ENCODE data around the gene LEMD2.

DNA sequence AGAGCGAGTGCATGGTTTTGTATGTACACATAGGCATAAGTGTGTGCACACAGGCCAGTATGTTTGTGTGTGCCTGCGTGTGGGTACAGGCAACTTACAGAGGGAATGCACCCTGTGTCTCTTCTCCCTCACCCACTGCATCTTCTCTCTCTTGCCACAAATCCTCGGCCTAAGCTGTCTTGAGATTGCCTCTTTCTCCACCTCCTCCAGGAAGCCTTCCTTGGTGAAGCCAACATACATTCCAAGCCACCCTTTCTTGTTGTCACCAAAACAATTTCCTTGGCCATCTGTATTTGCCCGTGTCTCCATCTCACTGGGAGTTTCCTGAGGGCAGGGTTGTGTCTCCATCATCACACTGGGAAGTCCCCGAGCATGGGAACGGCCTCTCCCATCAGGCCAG, 44.7 kb upstream of the LEMD2 start:
- TF ChIP-seq, protein P1, sequence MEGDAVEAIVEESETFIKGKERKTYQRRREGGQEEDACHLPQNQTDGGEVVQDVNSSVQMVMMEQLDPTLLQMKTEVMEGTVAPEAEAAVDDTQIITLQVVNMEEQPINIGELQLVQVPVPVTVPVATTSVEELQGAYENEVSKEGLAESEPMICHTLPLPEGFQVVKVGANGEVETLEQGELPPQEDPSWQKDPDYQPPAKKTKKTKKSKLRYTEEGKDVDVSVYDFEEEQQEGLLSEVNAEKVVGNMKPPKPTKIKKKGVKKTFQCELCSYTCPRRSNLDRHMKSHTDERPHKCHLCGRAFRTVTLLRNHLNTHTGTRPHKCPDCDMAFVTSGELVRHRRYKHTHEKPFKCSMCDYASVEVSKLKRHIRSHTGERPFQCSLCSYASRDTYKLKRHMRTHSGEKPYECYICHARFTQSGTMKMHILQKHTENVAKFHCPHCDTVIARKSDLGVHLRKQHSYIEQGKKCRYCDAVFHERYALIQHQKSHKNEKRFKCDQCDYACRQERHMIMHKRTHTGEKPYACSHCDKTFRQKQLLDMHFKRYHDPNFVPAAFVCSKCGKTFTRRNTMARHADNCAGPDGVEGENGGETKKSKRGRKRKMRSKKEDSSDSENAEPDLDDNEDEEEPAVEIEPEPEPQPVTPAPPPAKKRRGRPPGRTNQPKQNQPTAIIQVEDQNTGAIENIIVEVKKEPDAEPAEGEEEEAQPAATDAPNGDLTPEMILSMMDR (conservative IDR thresholded peaks at IDR 0.05; ENCODE audit: low read depth, low read length) = no peak
- no peak for TF ChIP-seq EZH2 (IDR thresholded peaks at IDR 0.05; ENCODE audit: borderline replicate concordance, low read depth, low read length, poor library complexity, severe bottlenecking)
